Measurements from ENCODE around the gene ARID1B. TPM values are rescaled to one million over a fixed set of nuclear protein-coding genes. Genes with fewer than 3 reads are reported as not detected.
A peak's percentile ranks its signal among the peaks of the same experiment; 100 is the strongest.

Gene ARID1B
- total and polyA plus RNA-seq, 2 of the 13 experiments (the other 11 are each of a cell fraction or from before 2014, with no cell fraction given) = 20.1 to 32.6 TPM

GRCh38 chr6:157045831-157046454 is 268.8 kb downstream of the ARID1B start:
- BruUV-seq (replicated peaks) = no TSS peak
- Histone ChIP-seq H3K9me3 (ENCODE audit: low read length) (no peaks in the 10 kb centered on the region), H3K9ac (ENCODE audit: insufficient read depth, low read depth, low read length) (no peak overlapping the region), H2AFZ (ENCODE audit: low read length) (no peak overlapping the region), H4K20me1 (ENCODE audit: insufficient read depth, low read length) (no peaks in the 10 kb centered on the region), H3K79me2 (ENCODE audit: insufficient read depth, low read length) (no peaks in the 10 kb centered on the region), H3K4me3 (replicated peaks in 1 of 3; ENCODE audit: insufficient read depth in 1 of 3, low read depth in 2 of 3, low read length in 3 of 3) (no peak overlapping the region), H3K27ac (ENCODE audit: extremely low read length, insufficient read depth, low read length) (no peak overlapping the region), H3K4me2 (ENCODE audit: low read depth, low read length) (no peak overlapping the region), H3K36me3 (replicated peaks in 1 of 2; ENCODE audit: control insufficient read depth in 1 of 2, insufficient read depth in 2 of 2, low read length in 2 of 2) (peaks cover 0 to 11% of the 10 kb centered on the region in 2 experiments; a peak in 3 of 5 replicates), H3K4me1 (ENCODE audit: insufficient read depth, low read length) (no peaks in the 10 kb centered on the region), H3K27me3 (ENCODE audit: control insufficient read depth in 1 of 2, insufficient read depth in 2 of 2, low read length in 2 of 2) (no peaks in the 10 kb centered on the region)
- ChIA-PET CTCF (ENCODE audit: low intra/inter-chr PET ratio, low total read pairs) (no interaction called here), POLR2A (no interaction called here)
- no peak for FAIRE-seq
- TF ChIP-seq RXRA (CRISPR knock-in tag; IDR thresholded peaks at IDR 0.05) (no peak), STAG1 (CRISPR knock-in tag; IDR thresholded peaks at IDR 0.05) (peak; percentile 35; the same call in 1 of the 2 replicates), CTCF (CRISPR knock-in tag; IDR thresholded peaks at IDR 0.05) (0 out of 2 replicates have a peak, but pooled peaks have one; percentile 20), MIXL1 (CRISPR knock-in tag; IDR thresholded peaks at IDR 0.05) (no peak), ZNF329 (CRISPR knock-in tag; IDR thresholded peaks at IDR 0.05; ENCODE audit: low read depth) (no peak), SMC3 (IDR thresholded peaks at IDR 0.05; ENCODE audit: low read length) (peak; percentile 49), RAD21 (CRISPR knock-in tag; IDR thresholded peaks at IDR 0.05) (peak; percentile 30; the same call in 1 of the 2 replicates)
- TF ChIP-seq, protein P1, sequence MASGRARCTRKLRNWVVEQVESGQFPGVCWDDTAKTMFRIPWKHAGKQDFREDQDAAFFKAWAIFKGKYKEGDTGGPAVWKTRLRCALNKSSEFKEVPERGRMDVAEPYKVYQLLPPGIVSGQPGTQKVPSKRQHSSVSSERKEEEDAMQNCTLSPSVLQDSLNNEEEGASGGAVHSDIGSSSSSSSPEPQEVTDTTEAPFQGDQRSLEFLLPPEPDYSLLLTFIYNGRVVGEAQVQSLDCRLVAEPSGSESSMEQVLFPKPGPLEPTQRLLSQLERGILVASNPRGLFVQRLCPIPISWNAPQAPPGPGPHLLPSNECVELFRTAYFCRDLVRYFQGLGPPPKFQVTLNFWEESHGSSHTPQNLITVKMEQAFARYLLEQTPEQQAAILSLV (CRISPR knock-in tag; IDR thresholded peaks at IDR 0.05; ENCODE audit: borderline replicate concordance) = no peak
- peak; percentile 54; the same call in 1 of the 3 replicates for ATAC-seq
- DNase-seq (ENCODE audit: low spot score) = peak; percentile 29
- in situ Hi-C loops (cut with HindIII; ENCODE audit: extremely low pct_ligation_motif_present, low pct_unique_long_range_greater_than_20kb) = no loop called here
- intact Hi-C loops (cut with micrococcal nuclease; ENCODE audit: unreplicated experiment) = no loop called here
- 44% methylated on average over 2 of the region's 2 CpGs for WGBS (ENCODE audit: low lambda C conversion rate)
